H4 (cell line): ENCODE results near the gene ANO9. TPM values are rescaled to one million over a fixed set of nuclear protein-coding genes. Genes with fewer than 3 reads are reported as not detected.
A peak's percentile ranks its signal among the peaks of the same experiment; 100 is the strongest.
"Not testable (repeated sequence)": the region's sequence is repeated elsewhere in the genome, so short reads cannot be mapped to it uniquely, and the experiment has no call there.

Experiments used
- DNase-seq: peaks from one replicate; pipeline ENCODE4 v3.0.0-alpha.2; 2015; ENCODE audit warnings: low spot score
- total RNA-seq: library from RNA; depleted of rRNA; stranded (reverse); fragments of >200 nt; shearing (Covaris generic); gene quantifications from 2 replicates; pipeline ENCODE4 v1.2.3, GENCODE V29; 2014

Gene ANO9
- total RNA-seq, 1 experiment from 2014 or later: not detected

GRCh38 chr11:403761-404431 lies 37.9 kb downstream of the ANO9 start:
- DNase-seq: no peak

GRCh38 chr11:403021-403760 lies 38.6 kb downstream of the ANO9 start:
- DNase-seq: no peak

- not testable (repeated sequence) for DNase-seq
Measured at GRCh38 chr11:401196-401595, 40.6 kb downstream of the ANO9 start.

GRCh38 chr11:400241-400689 lies 41.5 kb downstream of the ANO9 start:
- no peak for DNase-seq

GRCh38 chr11:399731-400211 lies 42.0 kb downstream of the ANO9 start:
- no peak for DNase-seq

GRCh38 chr11:398826-399225 lies 43.0 kb downstream of the ANO9 start:
- no peak for DNase-seq

- DNase-seq: peak; percentile 68
Measured at GRCh38 chr11:396948-397548, 44.8 kb downstream of the ANO9 start.

GRCh38 chr11:396511-396947 lies 45.3 kb downstream of the ANO9 start:
- peak; percentile 53 for DNase-seq

- no peak for DNase-seq
Measured at GRCh38 chr11:395866-396265, 45.9 kb downstream of the ANO9 start.

- no peak for DNase-seq
Measured at GRCh38 chr11:394858-395655, 46.8 kb downstream of the ANO9 start.

GRCh38 chr11:394034-394857 lies 47.6 kb downstream of the ANO9 start, which contains the start of gene PKP3:
TSS of gene PKP3 (plus strand) at chr11:394209. CDS start at chr11:394293, 84 bp downstream.
- no peak for DNase-seq

- DNase-seq: peak; percentile 70
Measured at GRCh38 chr11:393219-394033, 48.4 kb downstream of the ANO9 start.

- DNase-seq: no peak
Measured at GRCh38 chr11:392102-392777, 49.6 kb downstream of the ANO9 start.

GRCh38 chr11:391117-392017 lies 50.4 kb downstream of the ANO9 start:
- DNase-seq: no peak

- DNase-seq: no peak
Measured at GRCh38 chr11:390175-390574, 51.6 kb downstream of the ANO9 start.

GRCh38 chr11:389369-389768 lies 52.4 kb downstream of the ANO9 start:
- DNase-seq: not testable (repeated sequence)

- DNase-seq: no peak
Measured at GRCh38 chr11:387193-387793, 54.5 kb downstream of the ANO9 start.

- DNase-seq: no peak
Measured at GRCh38 chr11:386483-386882, 55.3 kb downstream of the ANO9 start.
